GM21576 (cell line): ENCODE measurements around the gene BSPRY.
"Not testable (repeated sequence)": the region's sequence is repeated elsewhere in the genome, so short reads cannot be mapped to it uniquely, and the experiment has no call there.

Experiments
- ATAC-seq: cut with Tn5 transposase; IDR thresholded peaks from one replicate; pipeline ENCODE4 v1.9.1; 2021; ENCODE audit warnings: mild to moderate bottlenecking, moderate library complexity; ENCODE audit not compliant: unreplicated experiment

BSPRY gene

DNA sequence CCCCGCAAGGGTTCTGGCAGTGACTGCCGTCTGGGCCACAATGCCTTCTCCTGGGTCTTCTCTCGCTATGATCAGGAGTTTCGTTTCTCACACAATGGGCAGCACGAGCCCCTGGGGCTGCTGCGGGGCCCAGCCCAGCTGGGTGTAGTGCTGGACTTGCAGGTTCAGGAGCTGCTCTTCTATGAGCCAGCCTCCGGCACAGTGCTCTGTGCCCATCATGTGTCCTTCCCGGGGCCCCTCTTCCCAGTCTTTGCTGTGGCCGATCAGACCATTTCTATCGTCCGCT, 20.5 kb downstream of the BSPRY start:
- no peak for ATAC-seq

DNA sequence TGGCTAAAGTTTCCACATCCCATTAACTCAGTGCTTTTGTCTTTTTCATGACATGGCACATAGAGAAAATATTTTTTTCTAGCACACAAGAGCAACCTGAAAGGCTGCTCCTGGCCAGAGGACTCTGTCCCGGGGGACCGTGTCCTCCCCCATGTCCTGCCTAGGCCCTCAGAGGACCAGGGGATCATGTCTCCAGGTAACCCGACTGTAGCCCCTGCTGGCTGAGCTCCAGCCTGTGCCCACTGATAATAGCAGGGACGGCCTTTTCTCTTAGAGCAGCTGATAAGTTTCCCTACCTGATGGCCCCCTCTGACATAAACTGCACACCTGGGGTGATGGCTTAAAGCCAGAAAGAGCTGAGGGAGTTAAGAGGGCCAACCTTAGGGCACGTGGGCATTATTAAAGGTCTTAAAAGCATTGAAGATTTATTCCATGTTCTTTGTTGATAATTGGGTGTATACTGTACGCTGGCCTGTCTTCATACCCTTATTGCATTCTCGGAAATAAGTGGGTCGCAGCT, 21.5 kb downstream of the BSPRY start:
- ATAC-seq: no peak

DNA sequence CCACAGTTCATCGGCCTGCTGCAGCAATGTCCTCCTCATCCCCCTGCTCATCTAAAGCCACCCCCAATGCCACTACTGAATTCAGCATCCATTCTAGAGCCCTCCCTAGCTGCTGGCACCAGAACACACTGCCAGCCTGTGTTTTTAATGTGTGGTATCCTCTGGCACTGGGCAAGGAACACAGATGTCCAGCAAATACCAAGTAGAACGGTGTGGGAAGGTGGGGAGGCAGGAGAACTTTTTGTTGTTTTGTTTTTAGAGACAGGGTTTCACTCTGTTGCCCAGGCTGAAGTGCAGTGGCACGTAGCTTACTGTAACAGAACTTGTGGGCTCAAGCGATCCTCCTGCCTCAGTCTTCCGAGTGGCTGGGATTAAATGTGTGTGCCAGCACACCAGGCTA, 22.7 kb downstream of the BSPRY start:
- no peak for ATAC-seq

DNA sequence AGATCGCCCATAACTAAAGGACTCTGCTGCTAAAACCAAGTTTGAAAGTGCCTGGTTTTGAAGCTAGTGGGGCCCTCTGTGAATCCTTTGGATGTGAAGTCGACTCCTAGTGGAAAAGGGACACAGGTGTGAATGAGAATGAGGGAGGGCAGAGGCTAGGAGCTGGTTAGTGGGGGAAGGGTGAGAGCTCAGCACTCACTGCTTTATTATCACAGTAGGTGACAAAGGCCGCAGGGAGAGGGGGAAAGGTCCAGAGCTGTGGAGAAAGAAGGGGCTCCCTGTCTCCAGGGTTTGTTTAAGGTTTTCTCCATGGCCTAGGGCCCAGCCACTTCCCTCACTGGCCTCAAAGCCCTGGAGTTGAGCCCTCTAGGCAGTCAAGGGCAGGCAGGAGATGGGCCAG, 23.9 kb downstream of the BSPRY start:
- no peak for ATAC-seq

DNA sequence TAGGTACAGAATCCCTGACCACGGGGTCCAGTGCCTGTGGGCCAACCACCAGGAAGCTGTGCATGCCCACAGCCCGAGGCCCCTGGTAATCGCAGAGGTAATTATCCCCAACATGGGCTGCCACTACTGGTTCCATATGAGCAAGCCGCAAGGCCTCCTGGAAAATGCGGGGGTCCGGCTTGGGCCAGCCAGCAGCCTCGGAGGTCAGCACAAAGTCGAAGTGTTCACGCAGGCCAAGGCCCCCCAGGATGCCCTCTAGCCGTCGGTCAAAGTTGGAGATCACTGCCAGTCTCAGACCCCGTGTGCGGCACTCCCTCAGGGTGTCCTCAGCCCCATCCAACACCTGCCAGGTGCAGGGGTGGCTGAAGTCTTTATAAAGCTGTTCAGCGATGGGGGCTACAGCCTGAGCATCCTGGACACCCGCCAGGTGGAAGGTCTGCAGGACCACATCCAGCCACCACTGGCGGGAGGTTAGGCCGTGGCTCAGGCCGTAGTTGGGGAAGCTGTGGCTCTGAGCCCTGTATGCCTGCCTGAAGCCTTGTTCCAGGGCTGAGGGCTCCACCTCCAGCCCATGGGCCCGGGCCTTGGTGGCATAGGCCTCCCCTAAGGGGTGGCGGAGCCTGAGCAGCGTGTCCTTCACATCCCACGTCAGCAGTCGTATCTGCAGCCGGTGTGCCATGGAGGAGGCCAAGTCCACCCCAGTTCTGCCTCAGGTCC, 24.5 kb downstream of the BSPRY start:
- no peak for ATAC-seq

DNA sequence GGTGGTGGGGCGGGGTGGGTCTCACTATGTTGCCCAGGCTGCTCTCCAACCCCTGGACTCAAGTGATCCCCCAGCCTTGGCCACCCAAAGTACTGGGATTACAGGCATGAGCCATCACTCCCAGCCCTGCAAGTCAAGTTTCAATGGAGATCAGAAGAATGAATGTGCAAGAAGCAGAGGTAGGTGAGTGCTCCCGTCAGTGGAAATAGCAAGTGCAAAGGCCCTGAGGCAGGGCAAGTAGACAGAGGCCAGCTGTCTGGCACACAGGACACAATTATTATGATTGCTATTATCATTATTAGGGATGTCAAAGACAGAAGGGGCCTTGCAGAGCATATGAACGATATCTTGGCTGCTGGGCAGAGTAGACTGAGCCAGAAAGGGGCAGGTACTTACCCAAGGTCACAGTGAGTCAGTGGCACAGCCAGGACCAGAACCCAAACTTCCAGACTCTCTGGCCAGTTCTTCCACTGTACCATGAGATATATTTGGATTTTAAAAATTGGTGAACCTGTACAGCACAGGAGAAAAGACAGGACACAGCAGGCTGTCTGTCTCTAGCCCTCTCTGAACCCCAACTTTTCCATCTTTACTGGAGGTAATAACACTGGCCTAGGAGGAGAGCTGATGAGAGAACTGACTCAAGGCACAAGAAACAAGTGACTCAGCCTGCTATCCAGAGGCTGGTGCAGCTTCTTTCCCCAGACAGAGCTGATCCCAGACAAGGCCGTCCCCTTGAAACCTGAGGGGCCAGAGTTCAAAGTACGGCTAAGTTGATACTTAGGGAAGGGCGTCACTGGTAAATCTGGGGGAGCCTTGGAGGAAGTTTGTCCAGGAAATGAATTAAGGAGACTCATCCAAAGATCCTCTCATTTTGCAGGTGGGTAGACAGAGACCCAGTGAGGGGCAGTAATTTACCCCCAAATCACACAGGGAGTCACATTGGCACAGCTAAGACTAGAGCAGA, 26.0 kb downstream of the BSPRY start:
- no peak for ATAC-seq

DNA sequence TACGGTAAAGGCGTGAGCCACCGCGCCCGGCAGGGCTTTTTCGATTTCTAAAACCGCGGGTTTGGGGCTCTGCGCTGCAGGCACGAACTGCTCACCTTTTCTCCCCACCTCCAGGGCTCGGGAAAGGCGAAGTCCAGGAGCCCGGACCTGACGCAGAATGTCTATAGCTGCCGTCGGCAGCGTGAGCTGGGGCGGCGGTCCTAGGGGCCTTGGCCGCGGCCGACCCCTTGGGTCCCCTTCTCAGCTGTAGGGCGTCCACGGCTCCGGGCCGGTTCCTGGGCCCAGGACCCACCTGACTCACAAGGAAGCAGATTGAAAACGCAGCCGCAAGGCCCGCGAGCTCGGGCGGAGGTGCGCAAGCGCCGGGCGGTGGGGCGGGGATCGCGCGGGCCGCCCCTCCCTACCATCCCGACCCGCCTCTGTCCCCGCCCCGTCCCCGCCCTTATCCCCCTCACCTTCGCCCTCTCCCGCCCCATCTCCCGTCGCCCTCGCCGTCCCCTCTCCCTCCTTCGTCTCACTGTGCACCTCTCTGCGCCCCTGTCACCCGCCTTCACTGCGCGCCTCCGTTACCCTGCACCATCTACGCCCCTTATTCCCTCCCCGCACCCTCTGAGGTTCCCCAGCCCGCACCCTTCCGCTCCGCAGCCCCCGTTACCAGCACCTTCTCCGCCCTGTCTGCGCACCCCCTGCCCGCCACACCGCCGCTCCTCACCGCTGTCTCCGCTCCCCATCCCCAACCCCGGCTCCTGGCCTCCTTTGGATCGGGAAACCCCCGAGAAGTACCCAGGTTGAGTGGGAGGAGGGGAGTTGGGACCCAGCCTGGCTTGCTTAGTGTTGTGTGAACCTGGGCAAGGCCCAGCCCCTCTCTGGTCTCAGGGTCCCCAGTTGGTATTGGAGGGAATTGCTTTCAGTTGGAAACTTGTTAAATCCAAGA, 27.6 kb downstream of the BSPRY start, which contains the start of gene HDHD3:
HDHD3 (minus strand) TSS at position 353 of the 934 bp plus-strand sequence. CDS start 2,632 bp downstream, outside the sequence.
- ATAC-seq: peak; percentile 71

DNA sequence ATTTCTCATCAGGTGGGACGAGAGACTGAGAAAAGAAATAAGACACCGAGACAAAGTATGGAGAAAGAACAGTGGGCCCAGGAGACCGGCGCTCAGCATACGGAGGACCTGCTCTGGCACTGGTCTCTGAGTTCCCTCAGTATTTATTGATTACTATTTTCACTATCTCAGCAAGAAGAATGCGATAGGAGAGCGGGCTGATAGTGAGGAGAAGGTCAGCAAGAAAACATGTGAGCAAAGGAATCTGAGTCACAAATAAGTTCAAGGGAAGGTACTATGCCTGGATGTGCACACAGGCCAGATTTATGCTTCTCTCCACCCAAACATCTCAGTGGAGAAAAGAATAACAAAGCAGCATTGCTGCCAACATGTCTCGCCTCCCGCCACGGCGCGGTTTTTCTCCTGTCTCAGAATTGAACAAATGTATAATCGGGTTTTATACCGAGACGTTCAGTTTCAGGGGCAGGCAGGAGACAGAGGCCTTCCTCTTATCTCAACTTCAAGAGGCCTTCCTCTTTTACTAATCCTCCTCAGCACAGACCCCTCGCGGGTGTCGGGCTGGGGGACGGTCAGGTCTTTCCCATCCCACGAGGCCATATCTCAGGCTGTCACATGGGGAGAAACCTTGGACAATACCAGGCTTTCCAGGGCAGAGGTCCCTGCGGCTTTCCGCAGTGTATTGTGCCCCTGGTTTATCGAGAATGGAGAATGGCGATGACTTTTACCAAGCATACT, 29.9 kb downstream of the BSPRY start:
- not testable (repeated sequence) for ATAC-seq

DNA sequence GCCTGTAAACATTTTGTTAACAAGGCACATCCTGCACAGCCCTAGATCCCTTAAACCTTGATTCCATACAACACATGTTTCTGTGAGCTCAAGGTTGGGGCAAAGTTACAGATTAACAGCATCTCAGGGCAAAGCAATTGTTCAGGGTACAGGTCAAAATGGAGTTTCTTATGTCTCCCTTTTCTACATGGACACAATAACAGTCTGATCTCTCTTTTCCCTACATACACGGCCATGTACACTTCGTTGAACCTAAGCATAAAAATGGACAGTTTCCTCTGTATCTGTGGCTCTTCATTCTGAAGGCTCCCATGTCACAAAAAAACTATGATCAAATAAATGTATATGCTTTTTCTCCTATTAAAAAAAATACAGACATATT, 30.5 kb downstream of the BSPRY start:
- not testable (repeated sequence) for ATAC-seq

DNA sequence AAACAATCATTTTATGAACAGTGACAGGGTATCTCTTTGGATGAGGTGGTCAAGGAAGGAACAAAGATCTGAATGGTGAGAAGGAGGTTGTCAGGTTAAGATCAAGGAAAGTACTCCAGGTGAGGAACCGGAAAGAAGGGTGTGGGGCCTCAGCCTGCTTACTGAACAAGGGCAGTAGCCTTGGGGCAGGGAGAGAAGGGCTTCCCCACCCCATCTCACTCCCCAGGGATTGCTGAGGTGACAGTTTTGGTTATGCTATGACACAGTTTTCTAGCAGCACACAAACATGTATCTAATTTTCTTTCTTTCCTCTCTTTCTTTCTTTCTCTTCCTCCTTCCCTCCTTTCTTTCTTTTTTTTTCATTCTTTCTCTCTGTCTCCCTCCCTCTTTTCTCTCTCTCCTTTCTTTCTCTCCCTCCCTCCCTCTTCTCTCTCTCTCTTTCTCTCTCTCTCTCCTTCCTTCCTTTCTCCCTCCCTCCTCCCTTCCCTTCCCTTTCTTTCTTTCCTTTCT, 31.6 kb downstream of the BSPRY start:
- peak; percentile 72 for ATAC-seq

DNA sequence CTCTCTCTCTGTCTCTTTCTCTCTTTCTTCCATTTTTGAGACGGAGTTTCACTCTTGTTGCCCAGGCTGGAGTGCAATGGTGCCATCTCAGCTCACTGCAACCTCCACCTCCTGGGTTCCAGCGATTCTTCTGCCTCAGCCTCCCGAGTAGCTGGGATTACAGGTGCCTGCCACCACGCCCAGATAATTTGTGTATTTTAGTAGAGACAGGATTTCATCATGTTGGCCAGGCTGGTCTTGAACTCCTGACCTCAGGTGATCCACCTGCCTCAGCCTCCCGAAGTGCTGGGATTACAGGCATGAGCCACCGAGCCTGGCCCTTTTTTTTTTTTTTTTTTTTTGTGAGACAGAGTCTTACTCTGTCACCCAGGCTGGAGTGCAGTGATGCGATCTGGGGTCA, 32.1 kb downstream of the BSPRY start:
- ATAC-seq: not testable (repeated sequence)

DNA sequence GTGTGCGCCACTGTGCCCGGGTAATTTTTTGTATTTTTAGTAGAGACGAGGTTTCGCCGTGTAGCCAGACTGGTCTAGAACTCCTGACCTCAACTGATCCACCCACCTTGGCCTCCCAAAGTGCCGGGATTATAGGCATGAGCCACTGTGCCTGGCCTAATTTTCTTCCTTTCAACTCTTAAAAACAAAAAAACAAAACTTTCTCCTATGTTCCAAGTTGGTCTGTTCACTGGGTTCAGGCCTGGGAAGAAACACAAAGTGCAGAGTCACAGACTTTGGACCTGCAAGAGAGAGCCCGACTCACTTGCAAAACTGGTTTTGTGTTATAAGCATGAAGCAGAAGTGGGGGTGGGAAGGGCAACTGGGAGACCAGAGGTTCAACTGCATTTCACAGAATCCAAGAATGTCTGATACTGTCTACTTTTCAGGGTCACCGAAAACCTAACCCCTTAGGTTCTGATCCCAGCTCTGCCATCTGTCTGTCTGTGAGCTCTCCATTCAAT, 32.6 kb downstream of the BSPRY start:
- ATAC-seq: no peak

DNA sequence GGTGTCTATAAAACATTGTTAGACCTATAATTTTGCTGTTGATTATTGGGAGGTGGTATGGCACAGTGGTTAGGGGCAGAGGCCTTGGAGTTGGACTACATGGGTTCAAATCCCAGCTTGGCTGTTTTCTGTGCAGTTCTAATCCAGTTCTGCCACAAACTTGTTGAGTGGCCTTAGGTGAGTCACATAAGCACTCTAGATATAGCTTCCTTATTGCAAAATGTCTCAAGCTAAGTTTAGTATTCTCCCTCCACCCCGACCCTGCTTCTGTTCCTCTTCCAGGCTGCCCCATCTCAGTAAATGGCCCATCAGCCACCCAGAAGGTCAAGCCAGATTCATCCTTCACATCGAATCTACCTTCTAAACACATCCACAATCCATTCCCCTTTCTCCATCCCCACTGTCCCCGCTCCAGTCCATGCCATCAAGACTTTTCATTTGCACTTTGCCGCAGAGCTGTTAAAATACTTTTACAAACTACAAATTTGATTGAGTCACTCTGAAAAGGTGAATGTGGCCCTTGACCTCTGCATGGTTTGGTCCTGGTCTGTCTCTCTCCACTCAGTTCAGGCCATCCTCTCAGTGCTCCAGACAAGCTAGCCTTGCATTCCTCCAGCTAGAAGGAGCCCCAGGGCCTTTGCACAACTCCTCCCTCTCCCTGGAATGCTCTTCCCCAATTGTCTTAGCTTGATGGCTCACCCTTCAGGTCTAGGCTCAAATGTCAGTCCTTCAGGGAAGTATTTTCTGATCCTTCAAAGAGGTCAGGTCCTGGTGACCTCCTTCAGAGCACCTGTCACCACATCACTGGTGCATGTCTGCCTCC, 37.4 kb downstream of the BSPRY start:
- ATAC-seq: no peak

DNA sequence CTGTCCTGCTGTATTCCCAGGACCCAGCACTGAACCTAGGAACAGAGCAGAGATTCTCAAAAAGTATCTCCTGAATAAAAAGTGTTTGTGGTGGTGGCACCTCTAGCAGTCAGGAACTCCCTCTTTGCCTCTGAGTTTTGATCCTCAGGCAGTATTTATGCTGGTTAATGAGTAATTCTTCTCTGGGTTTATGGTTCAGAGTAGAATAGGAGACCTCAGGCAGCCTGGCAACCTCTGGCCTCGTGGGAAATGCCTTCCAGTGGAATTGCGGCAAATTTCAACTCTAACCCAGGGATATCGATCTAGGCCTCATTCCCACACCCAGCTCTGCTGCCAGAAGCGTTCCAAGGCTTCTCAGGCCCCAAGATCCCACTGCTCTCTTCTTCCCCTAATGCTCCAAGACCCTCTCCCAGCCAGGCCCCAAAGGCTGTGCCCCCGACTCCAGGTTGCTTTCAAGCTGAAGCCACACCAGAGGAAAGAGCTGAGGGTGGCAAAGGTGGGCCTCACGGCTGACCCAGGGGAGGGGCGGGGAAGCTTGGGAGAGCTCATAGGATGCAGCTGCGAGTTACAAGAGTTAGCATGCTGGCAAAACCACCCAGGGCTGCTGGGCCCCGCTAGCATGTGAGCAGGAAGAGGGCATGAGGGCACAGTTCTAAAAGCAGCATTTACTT, 38.4 kb downstream of the BSPRY start:
- no peak for ATAC-seq

DNA sequence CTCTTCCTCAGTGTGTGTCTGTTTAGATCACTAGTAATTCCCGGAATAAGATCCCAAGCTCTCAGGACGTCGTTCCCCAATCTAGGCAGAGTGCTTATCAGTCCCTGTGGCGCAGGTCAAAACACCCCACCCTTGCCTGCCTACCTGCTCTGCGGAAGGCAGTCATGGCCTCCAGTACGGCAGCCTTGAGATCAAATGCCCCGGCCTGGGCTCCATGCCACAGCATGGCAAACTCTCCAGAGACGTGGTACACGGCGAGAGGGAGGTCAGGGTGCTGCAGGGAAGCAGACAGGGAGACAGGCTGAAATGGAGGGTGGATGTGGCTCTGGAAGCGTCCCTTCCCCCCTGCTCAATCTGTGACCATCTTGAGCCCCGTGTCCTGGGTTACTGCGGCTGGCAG, 39.5 kb downstream of the BSPRY start:
- no peak for ATAC-seq

DNA sequence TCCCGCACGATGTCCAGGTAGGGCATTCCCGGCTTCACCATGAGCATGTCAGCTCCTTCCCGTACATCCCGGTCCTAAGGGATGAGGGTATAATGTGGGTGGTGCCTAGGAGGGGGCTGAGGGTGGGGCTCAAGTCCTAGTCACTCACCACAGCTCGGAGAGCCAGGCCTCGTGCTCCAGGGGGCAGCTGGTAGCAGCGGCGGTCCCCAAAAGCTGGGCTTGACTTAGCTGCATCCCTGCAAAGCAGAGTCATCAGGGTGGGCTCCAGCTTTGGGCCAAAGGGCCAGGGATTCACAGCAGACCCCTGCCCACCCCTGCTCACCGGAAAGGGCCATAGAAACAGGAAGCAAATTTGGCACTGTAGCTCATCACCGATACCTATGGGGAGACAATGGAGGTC, 40.1 kb downstream of the BSPRY start:
- ATAC-seq: no peak

DNA sequence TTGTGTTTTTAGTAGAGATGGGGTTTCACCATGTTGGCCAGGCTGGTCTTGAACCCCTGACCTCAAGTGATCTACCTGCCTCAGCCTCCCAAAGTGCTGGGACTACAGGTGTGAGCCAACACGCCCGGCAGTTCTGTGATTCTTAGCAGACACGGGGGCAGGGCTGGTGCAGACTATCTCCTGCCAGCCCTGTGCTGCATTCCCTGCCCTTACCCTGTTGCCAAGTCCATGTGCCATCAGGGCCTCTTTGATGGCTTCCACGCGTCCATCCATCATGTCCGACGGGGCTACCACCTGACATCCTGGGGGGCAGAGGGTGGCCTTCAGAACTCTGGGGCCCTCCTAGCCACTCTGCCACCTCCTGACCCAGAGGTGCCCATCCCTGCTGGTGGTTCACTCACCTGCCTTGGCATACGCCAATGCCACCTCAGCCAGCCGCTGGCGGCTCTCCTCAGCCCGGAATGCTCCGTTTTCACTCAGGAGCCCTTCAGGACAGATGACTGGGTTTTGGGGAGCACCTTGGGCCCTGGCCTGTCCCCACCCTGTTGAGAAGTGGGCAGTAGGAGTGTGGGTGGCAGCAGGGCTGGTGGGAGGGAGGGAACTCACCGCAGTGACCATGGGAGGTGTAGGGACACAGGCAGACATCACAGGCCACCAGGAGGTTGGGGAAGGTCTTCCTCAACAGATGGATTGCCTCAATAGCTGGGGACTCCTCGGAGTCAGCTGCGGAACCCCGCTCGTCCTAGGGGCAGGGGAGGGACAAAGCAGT, 41.0 kb downstream of the BSPRY start:
- ATAC-seq: no peak

DNA sequence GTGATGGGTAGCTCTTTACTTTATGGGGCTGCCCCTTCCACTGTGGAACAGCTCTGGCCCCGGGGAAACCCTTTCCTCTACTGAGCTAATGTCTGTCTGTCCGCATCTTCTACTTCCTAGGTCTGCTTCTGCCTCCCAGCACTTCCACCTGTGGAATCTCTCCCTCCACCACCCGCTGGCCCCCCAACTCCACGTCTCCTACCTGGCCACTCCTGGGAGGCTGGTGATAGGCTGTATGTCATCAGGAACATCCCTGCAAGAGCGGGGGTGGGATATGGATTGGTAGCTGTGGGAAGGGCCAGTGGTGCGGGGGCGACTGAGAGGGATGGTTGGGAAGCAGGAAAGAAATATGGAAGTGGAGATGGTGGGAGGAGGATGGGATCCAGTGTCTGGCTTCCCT, 42.6 kb downstream of the BSPRY start:
- no peak for ATAC-seq
